Prostate gland (tissue), 2 donors: ENCODE measurements around the gene DFFA.

ENCODE experiments used
- POLR2A ChIP-seq: fragments of 450-650 bp; IDR thresholded peaks from one replicate; pipeline ENCODE4 v1.6.1; 2016; ENCODE audit warnings: antibody characterized with exemption, mild to moderate bottlenecking
- POLR2AphosphoS5 ChIP-seq: sonication (generic); formaldehyde crosslinking; IDR thresholded peaks from one replicate; pipeline ENCODE4 v1.6.1; 2017; ENCODE audit warnings: antibody characterized with exemption
- TF ChIP-seq, protein P1 (sequence below), 4 experiments: fragments of 200-600 bp in 2 of 4; fragments of 450-650 bp in 2 of 4; sonication (generic) in 2 of 4; IDR thresholded peaks; 1 replicate in 3 of 4; 2 replicates in 1 of 4; pipeline ENCODE4 v1.5.1; 2016 to 2019; ENCODE audit warnings: antibody characterized with exemption in 4 of 4, mild to moderate bottlenecking in 2 of 4, moderate library complexity in 2 of 4

DNA sequence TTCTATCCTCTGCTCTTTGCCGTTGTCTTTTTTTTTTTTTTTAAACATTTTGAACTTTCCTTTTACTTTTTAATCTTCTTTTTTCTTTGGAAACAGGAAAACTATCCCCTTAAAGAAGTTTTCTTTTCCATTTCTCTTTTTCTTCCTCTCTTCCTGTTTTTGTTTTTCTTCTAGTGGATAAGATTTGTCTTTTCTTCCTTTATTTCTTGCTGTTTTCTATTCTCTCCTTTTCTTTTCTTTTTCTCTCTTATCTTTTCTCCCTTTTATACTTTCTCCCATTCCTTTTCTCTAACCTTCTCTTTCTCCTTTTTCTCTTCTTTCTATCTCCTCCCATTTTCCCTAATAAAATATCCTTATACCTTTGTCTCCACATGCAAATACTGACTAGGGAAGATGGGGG, 48.6 kb upstream of the DFFA start:
- TF ChIP-seq, protein P1, sequence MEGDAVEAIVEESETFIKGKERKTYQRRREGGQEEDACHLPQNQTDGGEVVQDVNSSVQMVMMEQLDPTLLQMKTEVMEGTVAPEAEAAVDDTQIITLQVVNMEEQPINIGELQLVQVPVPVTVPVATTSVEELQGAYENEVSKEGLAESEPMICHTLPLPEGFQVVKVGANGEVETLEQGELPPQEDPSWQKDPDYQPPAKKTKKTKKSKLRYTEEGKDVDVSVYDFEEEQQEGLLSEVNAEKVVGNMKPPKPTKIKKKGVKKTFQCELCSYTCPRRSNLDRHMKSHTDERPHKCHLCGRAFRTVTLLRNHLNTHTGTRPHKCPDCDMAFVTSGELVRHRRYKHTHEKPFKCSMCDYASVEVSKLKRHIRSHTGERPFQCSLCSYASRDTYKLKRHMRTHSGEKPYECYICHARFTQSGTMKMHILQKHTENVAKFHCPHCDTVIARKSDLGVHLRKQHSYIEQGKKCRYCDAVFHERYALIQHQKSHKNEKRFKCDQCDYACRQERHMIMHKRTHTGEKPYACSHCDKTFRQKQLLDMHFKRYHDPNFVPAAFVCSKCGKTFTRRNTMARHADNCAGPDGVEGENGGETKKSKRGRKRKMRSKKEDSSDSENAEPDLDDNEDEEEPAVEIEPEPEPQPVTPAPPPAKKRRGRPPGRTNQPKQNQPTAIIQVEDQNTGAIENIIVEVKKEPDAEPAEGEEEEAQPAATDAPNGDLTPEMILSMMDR (IDR thresholded peaks at IDR 0.05), result no peak
- TF ChIP-seq POLR2A (no peak), POLR2AphosphoS5 (no peak)
